K562 (cell line): ENCODE results near the gene PDE4D. TPM values are rescaled to one million over a fixed set of nuclear protein-coding genes. Genes with fewer than 3 reads are reported as not detected.

Experiments
- ATAC-seq: fragments of 200-7000 bp; cut with Tn5 transposase; 3 replicates; pipeline ENCODE4 v1.9.1; 2020; ENCODE audit warnings: moderate library complexity
- BruUV-seq: library from RNA; stranded (reverse); fragments of 400-500 nt; replicated peaks from 2 replicates; lab custom pipeline; 2021; lab: Mats Ljungman, UMichigan
- CTCF ChIA-PET: fragments of 300-600 bp; formaldehyde crosslinking; extraction: SDS; loops from one replicate; lab custom pipeline; 2021; ENCODE audit warnings: low intra/inter-chr PET ratio; lab: Yijun Ruan, JAX
- POLR2A ChIA-PET: fragments of 300-600, 350-650 bp; sonication (Branson Sonifier 250); formaldehyde crosslinking; extraction: SDS; loops from one replicate; lab custom pipeline; 2021; ENCODE audit warnings: antibody characterized with exemption, inconsistent platforms; lab: Yijun Ruan, JAX
- DNase-seq, 4 experiments: peaks; one replicate each; pipeline versions ENCODE4 v3.0.0 to v3.0.0-alpha.2; 2011 to 2018; ENCODE audit warnings: low spot score in 3 of 4, mixed read lengths in 3 of 4; ENCODE audit errors: extremely low read depth in 1 of 4
- FAIRE-seq: peaks from 2 replicates; lab custom pipeline; 2011; peaks lifted over from hg19 to GRCh38; lab: Jason Lieb, UNC
- H2AFZ ChIP-seq: 2 replicates; pipeline ENCODE4 v1.6.0; 2011; ENCODE audit warnings: low read depth, low read length, control low read depth, inconsistent platforms
- H3K27ac ChIP-seq: fragments of 200-600 bp; 3 replicates; pipeline ENCODE4 v1.8.0; 2011; ENCODE audit warnings: low read depth, mild to moderate bottlenecking, control low read depth, inconsistent platforms, low read length, moderate library complexity, mixed read lengths; ENCODE audit errors: extremely low read depth
- H3K27me3 ChIP-seq, 2 experiments: fragments of 300-600 bp in 1 of 2; 2 replicates in 1 of 2; 3 replicates in 1 of 2; pipeline versions ENCODE4 v1.6.0 to v1.8.0; 2011; ENCODE audit warnings: inconsistent platforms in 2 of 2, low read length in 2 of 2, mild to moderate bottlenecking in 1 of 2, mixed read lengths in 1 of 2, moderate library complexity in 1 of 2; ENCODE audit not compliant: control insufficient read depth in 2 of 2, insufficient read depth in 2 of 2
- H3K36me3 ChIP-seq: fragments of 300-600 bp; 3 replicates; pipeline ENCODE4 v1.8.0; 2011; ENCODE audit warnings: mild to moderate bottlenecking, low read length, inconsistent platforms; ENCODE audit not compliant: control insufficient read depth, insufficient read depth
- H3K4me1 ChIP-seq, 2 experiments: fragments of 200-600 bp in 1 of 2; replicated peaks in 1 of 2; 2 replicates in 1 of 2; 3 replicates in 1 of 2; pipeline versions ENCODE4 v1.5.1 to v1.8.0; 2011; ENCODE audit warnings: inconsistent platforms in 2 of 2, low read length in 2 of 2, mild to moderate bottlenecking in 1 of 2, mixed read lengths in 1 of 2, moderate library complexity in 1 of 2; ENCODE audit not compliant: control insufficient read depth in 2 of 2, insufficient read depth in 2 of 2
- H3K4me2 ChIP-seq: 2 replicates; pipeline ENCODE4 v1.6.1; 2011; ENCODE audit warnings: low read length, control low read depth, inconsistent platforms, mixed read lengths; ENCODE audit not compliant: insufficient read depth
- H3K4me3 ChIP-seq: fragments of 200-600 bp; sonication (generic), shearing (Covaris generic); 2 replicates; pipeline ENCODE4 v1.5.1; 2016; ENCODE audit warnings: control low read depth, inconsistent platforms
- H3K79me2 ChIP-seq: fragments of 200-600 bp; 3 replicates; pipeline ENCODE4 v1.8.0; 2011; ENCODE audit warnings: low read length, inconsistent platforms; ENCODE audit not compliant: control insufficient read depth, insufficient read depth
- H3K9ac ChIP-seq, 2 experiments: 2 replicates each; pipeline versions ENCODE4 v1.6.0 to v1.6.1; 2011; ENCODE audit warnings: low read depth in 2 of 2, low read length in 2 of 2, control low read depth in 1 of 2, inconsistent platforms in 1 of 2, mild to moderate bottlenecking in 1 of 2, mixed read lengths in 1 of 2; ENCODE audit not compliant: insufficient read depth in 1 of 2
- H3K9me1 ChIP-seq: one replicate; pipeline ENCODE4 v1.6.0; 2011; ENCODE audit warnings: inconsistent platforms, mild to moderate bottlenecking, low read length, moderate library complexity; ENCODE audit not compliant: control insufficient read depth, insufficient read depth
- H3K9me3 ChIP-seq: replicated peaks from 2 replicates; pipeline ENCODE4 v1.5.1; 2011; ENCODE audit warnings: low read depth, low read length, inconsistent platforms; ENCODE audit not compliant: control insufficient read depth, insufficient read depth
- H4K20me1 ChIP-seq: replicated peaks from 2 replicates; pipeline ENCODE4 v1.6.1; 2011; ENCODE audit warnings: low read length, inconsistent platforms, mixed read lengths; ENCODE audit not compliant: control insufficient read depth, insufficient read depth
- CHD1 ChIP-seq: fragments of 200-600 bp; sonication (generic); IDR thresholded peaks from one replicate; pipeline ENCODE4 v1.6.1; 2012; ENCODE audit warnings: mild to moderate bottlenecking, moderate library complexity, low read length, inconsistent platforms
- CREB5 ChIP-seq: fragments of 250-450 bp; sonication (Bioruptor Pico); IDR thresholded peaks from 2 replicates; pipeline ENCODE4 v1.5.0; 2020; ENCODE audit warnings: mild to moderate bottlenecking
- HLTF ChIP-seq: fragments of 450-650 bp; IDR thresholded peaks from 2 replicates; pipeline ENCODE4 v1.6.1; 2016
- MYNN ChIP-seq, 2 experiments: sonication (generic); formaldehyde crosslinking in 1 of 2; IDR thresholded peaks; 2 replicates each; pipeline versions ENCODE4 v1.5.0 to v1.6.1; 2016 to 2020; ENCODE audit warnings: antibody characterized with exemption in 1 of 2, missing genetic modification reagents in 1 of 2
- NEUROD1 ChIP-seq: fragments of 150-350 bp; IDR thresholded peaks from 2 replicates; pipeline ENCODE4 v1.6.1; 2014; ENCODE audit warnings: borderline replicate concordance, low read length, low read depth; ENCODE audit not compliant: partially characterized antibody
- PRDM10 ChIP-seq: fragments of 450-650 bp; IDR thresholded peaks from 2 replicates; pipeline ENCODE4 v1.6.1; 2018; ENCODE audit not compliant: partially characterized antibody
- PTRF ChIP-seq: fragments of 450-650 bp; IDR thresholded peaks from 2 replicates; pipeline ENCODE4 v1.6.1; 2016; ENCODE audit warnings: mild to moderate bottlenecking, missing genetic modification characterization, missing compliant biosample characterization
- SIN3A ChIP-seq, 2 experiments: fragments of 150-350 bp in 1 of 2; IDR thresholded peaks; 2 replicates each; pipeline ENCODE4 v1.6.1; 2011 to 2016; ENCODE audit warnings: borderline replicate concordance in 2 of 2, low read depth in 2 of 2, low read length in 2 of 2, mild to moderate bottlenecking in 2 of 2, moderate library complexity in 2 of 2; ENCODE audit not compliant: control insufficient read depth in 1 of 2
- SPI1 ChIP-seq: IDR thresholded peaks from 2 replicates; pipeline ENCODE4 v1.6.1; 2011; ENCODE audit warnings: low read depth, low read length, control low read depth, borderline replicate concordance
- ZBTB17 ChIP-seq: fragments of 450-650 bp; formaldehyde crosslinking; IDR thresholded peaks from 2 replicates; pipeline ENCODE4 v1.4.0; 2020; ENCODE audit warnings: mild to moderate bottlenecking
- in situ Hi-C: fragments of 300-500 bp; cut with MboI; formaldehyde crosslinking; loops from 4 replicates; pipeline ENCODE4 v1.15.0; 2018; ENCODE audit warnings: inconsistent platforms, mixed read lengths
- intact Hi-C: fragments of 100-400 bp; cut with micrococcal nuclease; formaldehyde crosslinking; loops from 2 replicates; pipeline ENCODE4 v1.14.2; 2022
- polyA plus RNA-seq, 8 experiments: library from polyadenylated mRNA; depleted of rRNA in 4 of 8; stranded (reverse) in 5 of 8; unstranded in 3 of 8; fragments of >200 nt; fragmentation: Nextera tagmentation in 2 of 8; fragmentation: Illumina TruSeq in 1 of 8; extraction: Ambion mirVana in 2 of 8; extraction: Trizol in 1 of 8; gene quantifications; 2 replicates each; pipeline versions ENCODE4 v1.2.1 to v1.2.3, GENCODE V29; 2011 to 2014; ENCODE audit warnings: inconsistent platforms in 1 of 8, missing spikeins in 1 of 8
- total RNA-seq, 7 experiments: library from RNA; depleted of rRNA in 6 of 7; stranded (reverse); fragments of >200 nt in 6 of 7; fragmentation: Illumina TruSeq in 2 of 7; extraction: Trizol in 2 of 7; gene quantifications; 2 replicates each; pipeline versions ENCODE4 v1.2.1 to v1.2.3, GENCODE V29; 2011 to 2021; ENCODE audit warnings: low replicate concordance in 1 of 7

The PDE4D gene
- total and polyA plus RNA-seq, 9 of the 15 experiments (the other 6 are each of a cell fraction or from before 2014, with no cell fraction given): 0.04 to 0.46 (median 0.13) TPM

- ChIA-PET POLR2A (no interaction called here), CTCF (no interaction called here)
- Histone ChIP-seq H3K27ac (no peak overlapping the region), H3K4me2 (no peak overlapping the region), H3K9me1 (no peaks in the 10 kb centered on the region), H3K27me3 (no peaks in the 10 kb centered on the region), H3K79me2 (no peaks in the 10 kb centered on the region), H3K4me1 (no peaks in the 10 kb centered on the region), H4K20me1 (no peaks in the 10 kb centered on the region), H3K4me3 (no peak overlapping the region), H3K36me3 (no peaks in the 10 kb centered on the region), H3K9ac (no peak overlapping the region), H2AFZ (no peak overlapping the region), H3K9me3 (no peaks in the 10 kb centered on the region)
- in situ Hi-C loops (no loop called here), intact Hi-C loops (no loop called here)
- BruUV-seq: no TSS peak
- DNase-seq (no peak), ATAC-seq (no peak), FAIRE-seq (no peak)
- TF ChIP-seq ZBTB17 (CRISPR knock-in tag) (no peak), CREB5 (no peak), MYNN (IDR thresholded peaks at IDR 0.05) (no peak), MYNN (CRISPR knock-in tag; IDR thresholded peaks at IDR 0.05) (no peak), SIN3A (IDR thresholded peaks at IDR 0.05; ENCODE audit: borderline replicate concordance in 2 of 2, control insufficient read depth in 1 of 2, low read depth in 2 of 2, low read length in 2 of 2) (no peak), CHD1 (no peak), PRDM10 (no peak), SPI1 (no peak), HLTF (no peak), PTRF (tag) (no peak), NEUROD1 (no peak)
Observed at GRCh38 chr5:59088546-59088945, 805.0 kb downstream of the PDE4D start.
